ENCODE measurements around the gene TRIM41. TPM values are rescaled to one million over a fixed set of nuclear protein-coding genes. Genes with fewer than 3 reads are reported as not detected.
"Not testable (repeated sequence)": the region's sequence is repeated elsewhere in the genome, so short reads cannot be mapped to it uniquely, and the experiment has no call there.

TRIM41 gene
- total RNA-seq = 8.8 TPM
- 20.6 TPM for polyA plus RNA-seq

GRCh38 chr5:181223058-181223728 lies at the start of gene TRIM41:
TRIM41 (plus strand) TSS chr5:181223281; CDS start chr5:181224000, 719 bp downstream.
- WGBS = under 1% methylated on average over 59 of the region's 59 CpGs
- Histone ChIP-seq H3K4me1 (ENCODE audit: insufficient read depth) (no peaks in the 10 kb centered on the region), H3K36me3 (ENCODE audit: insufficient read depth) (no peaks in the 10 kb centered on the region), H3K4me3 (ENCODE audit: low read depth, low read length) (peak within 1 kb of the TSS; percentile 60), H3K27ac (ENCODE audit: low read depth) (peak within 1 kb of the TSS; percentile 96)
- peak; percentile 96 for DNase-seq (ENCODE audit: extremely low spot score)

- no peak for DNase-seq (ENCODE audit: extremely low spot score)
- no peaks in the 10 kb centered on the region for H3K36me3 ChIP-seq (ENCODE audit: insufficient read depth)
- H3K27ac ChIP-seq (ENCODE audit: low read depth) = no peak overlapping the region
- 3% methylated on average over 50 of the region's 50 CpGs for WGBS
- H3K4me3 ChIP-seq (ENCODE audit: low read depth, low read length) = no peak overlapping the region
- H3K4me1 ChIP-seq (ENCODE audit: insufficient read depth) = no peaks in the 10 kb centered on the region
These were observed 49.4 kb upstream of the TRIM41 start for GRCh38 chr5:181173420-181174342.

- Histone ChIP-seq H3K36me3 (ENCODE audit: insufficient read depth) (no peaks in the 10 kb centered on the region), H3K4me1 (ENCODE audit: insufficient read depth) (no peaks in the 10 kb centered on the region), H3K4me3 (ENCODE audit: low read depth, low read length) (no peak overlapping the region), H3K27ac (ENCODE audit: low read depth) (no peak overlapping the region)
- 51% methylated on average over 3 of the region's 3 CpGs for WGBS
- DNase-seq (ENCODE audit: extremely low spot score) = no peak
These were observed 46.7 kb upstream of the TRIM41 start for GRCh38 chr5:181176254-181176952.

- DNase-seq (ENCODE audit: extremely low spot score); H3K27ac ChIP-seq (ENCODE audit: low read depth); H3K36me3 ChIP-seq (ENCODE audit: insufficient read depth); H3K4me3 ChIP-seq (ENCODE audit: low read depth, low read length); H3K4me1 ChIP-seq (ENCODE audit: insufficient read depth): not testable (repeated sequence)
- 72% methylated on average over 14 of the region's 14 CpGs for WGBS
These were observed 45.5 kb upstream of the TRIM41 start for GRCh38 chr5:181177559-181177958.

GRCh38 chr5:181181650-181182565 lies 41.2 kb upstream of the TRIM41 start:
- Histone ChIP-seq H3K4me1 (ENCODE audit: insufficient read depth) (no peaks in the 10 kb centered on the region), H3K27ac (ENCODE audit: low read depth) (no peak overlapping the region), H3K4me3 (ENCODE audit: low read depth, low read length) (no peak overlapping the region), H3K36me3 (ENCODE audit: insufficient read depth) (no peaks in the 10 kb centered on the region)
- 50% methylated on average over 25 of the region's 25 CpGs for WGBS
- DNase-seq (ENCODE audit: extremely low spot score) = no peak

- no peak for DNase-seq (ENCODE audit: extremely low spot score)
- no peaks in the 10 kb centered on the region for H3K36me3 ChIP-seq (ENCODE audit: insufficient read depth)
- no peaks in the 10 kb centered on the region for H3K4me1 ChIP-seq (ENCODE audit: insufficient read depth)
- no peak overlapping the region for H3K27ac ChIP-seq (ENCODE audit: low read depth)
- H3K4me3 ChIP-seq (ENCODE audit: low read depth, low read length) = no peak overlapping the region
- 75% methylated on average over 12 of the region's 12 CpGs for WGBS
These were observed 40.4 kb upstream of the TRIM41 start for GRCh38 chr5:181182651-181183050.

GRCh38 chr5:181184845-181185216 lies 38.2 kb upstream of the TRIM41 start:
- no peak overlapping the region for H3K4me3 ChIP-seq (ENCODE audit: low read depth, low read length)
- H3K27ac ChIP-seq (ENCODE audit: low read depth) = no peak overlapping the region
- WGBS = 77% methylated on average over 16 of the region's 16 CpGs

GRCh38 chr5:181185560-181185959 lies 37.5 kb upstream of the TRIM41 start:
- H3K36me3 ChIP-seq (ENCODE audit: insufficient read depth) = no peaks in the 10 kb centered on the region
- H3K4me3 ChIP-seq (ENCODE audit: low read depth, low read length) = no peak overlapping the region
- WGBS = 94% methylated on average over 13 of the region's 13 CpGs
- H3K4me1 ChIP-seq (ENCODE audit: insufficient read depth) = no peaks in the 10 kb centered on the region
- no peak for DNase-seq (ENCODE audit: extremely low spot score)
- no peak overlapping the region for H3K27ac ChIP-seq (ENCODE audit: low read depth)

More at GRCh38 chr5:181184845-181185216, 38.2 kb upstream of the TRIM41 start:
- Histone ChIP-seq H3K36me3 (ENCODE audit: insufficient read depth) (no peaks in the 10 kb centered on the region), H3K4me1 (ENCODE audit: insufficient read depth) (no peaks in the 10 kb centered on the region)
- no peak for DNase-seq (ENCODE audit: extremely low spot score)

GRCh38 chr5:181186022-181186421 lies 37.1 kb upstream of the TRIM41 start:
- no peak for DNase-seq (ENCODE audit: extremely low spot score)
- no peaks in the 10 kb centered on the region for H3K36me3 ChIP-seq (ENCODE audit: insufficient read depth)
- no peak overlapping the region for H3K27ac ChIP-seq (ENCODE audit: low read depth)
- no peak overlapping the region for H3K4me3 ChIP-seq (ENCODE audit: low read depth, low read length)
- WGBS = 90% methylated on average over 6 of the region's 6 CpGs
- no peaks in the 10 kb centered on the region for H3K4me1 ChIP-seq (ENCODE audit: insufficient read depth)

GRCh38 chr5:181186986-181187499 lies 36.0 kb upstream of the TRIM41 start:
- Histone ChIP-seq H3K27ac (ENCODE audit: low read depth) (no peak overlapping the region), H3K4me1 (ENCODE audit: insufficient read depth) (no peaks in the 10 kb centered on the region), H3K36me3 (ENCODE audit: insufficient read depth) (no peaks in the 10 kb centered on the region), H3K4me3 (ENCODE audit: low read depth, low read length) (no peak overlapping the region)
- no peak for DNase-seq (ENCODE audit: extremely low spot score)
- 43% methylated on average over 8 of the region's 8 CpGs for WGBS

- DNase-seq (ENCODE audit: extremely low spot score) = no peak
- no peak overlapping the region for H3K4me3 ChIP-seq (ENCODE audit: low read depth, low read length)
- 3% methylated on average over 37 of the region's 37 CpGs for WGBS
These were observed 35.4 kb upstream of the TRIM41 start for GRCh38 chr5:181187500-181188213.

GRCh38 chr5:181188700-181189362 lies 34.2 kb upstream of the TRIM41 start:
- peak overlapping the region; percentile 47 for H3K4me3 ChIP-seq (ENCODE audit: low read depth, low read length)
- no peaks in the 10 kb centered on the region for H3K4me1 ChIP-seq (ENCODE audit: insufficient read depth)
- no peaks in the 10 kb centered on the region for H3K36me3 ChIP-seq (ENCODE audit: insufficient read depth)
- peak; percentile 82 for DNase-seq (ENCODE audit: extremely low spot score)
- WGBS = under 1% methylated on average over 35 of the region's 35 CpGs
- H3K27ac ChIP-seq (ENCODE audit: low read depth) = no peak overlapping the region

More at GRCh38 chr5:181187500-181188213, 35.4 kb upstream of the TRIM41 start:
- Histone ChIP-seq H3K36me3 (ENCODE audit: insufficient read depth) (no peaks in the 10 kb centered on the region), H3K4me1 (ENCODE audit: insufficient read depth) (no peaks in the 10 kb centered on the region), H3K27ac (ENCODE audit: low read depth) (no peak overlapping the region)

All from urinary bladder (tissue), 4 donors.